GM23338 (cell line): Measurements from ENCODE around the gene BNIP5. TPM values are rescaled to one million over a fixed set of nuclear protein-coding genes. Genes with fewer than 3 reads are reported as not detected.

Source experiments
- ATAC-seq: fragments of 200-7000 bp; cut with Tn5 transposase; 3 replicates; pipeline ENCODE4 v1.9.1; 2020
- DNase-seq: peaks from one replicate; pipeline ENCODE4 v3.0.0-alpha.2; 2015; ENCODE audit warnings: low spot score
- H2AFZ ChIP-seq: fragments of 200-600 bp; sonication (generic); 2 replicates; pipeline ENCODE4 v1.8.0; 2016; ENCODE audit warnings: antibody characterized with exemption, mild to moderate bottlenecking, moderate library complexity
- H3F3A ChIP-seq: fragments of 200-600 bp; sonication (generic); replicated peaks from 2 replicates; pipeline ENCODE4 v1.8.0; 2017; ENCODE audit warnings: antibody characterized with exemption, mixed run types, low read depth
- H3K27ac ChIP-seq: fragments of 200-600 bp; sonication (generic); 2 replicates; pipeline ENCODE4 v1.6.1; 2016; ENCODE audit warnings: low read depth
- H3K27me3 ChIP-seq: fragments of 200-600 bp; sonication (generic); 2 replicates; pipeline ENCODE4 v1.8.0; 2016; ENCODE audit warnings: mild to moderate bottlenecking, mixed run types, moderate library complexity; ENCODE audit not compliant: insufficient read depth
- H3K36me3 ChIP-seq: fragments of 200-600 bp; sonication (generic); 2 replicates; pipeline ENCODE4 v1.8.0; 2016; ENCODE audit warnings: mild to moderate bottlenecking; ENCODE audit not compliant: insufficient read depth
- H3K4me1 ChIP-seq: fragments of 200-600 bp; sonication (generic); 2 replicates; pipeline ENCODE4 v1.8.0; 2016; ENCODE audit warnings: mild to moderate bottlenecking, moderate library complexity; ENCODE audit not compliant: insufficient read depth
- H3K4me2 ChIP-seq: fragments of 200-600 bp; sonication (generic); 2 replicates; pipeline ENCODE4 v1.7.1; 2017; ENCODE audit warnings: mixed run types
- H3K4me3 ChIP-seq: fragments of 200-600 bp; sonication (generic); 2 replicates; pipeline ENCODE4 v1.6.1; 2016; ENCODE audit warnings: mixed run types
- H3K79me2 ChIP-seq: fragments of 200-600 bp; sonication (generic); replicated peaks from 2 replicates; pipeline ENCODE4 v1.8.0; 2017; ENCODE audit warnings: mild to moderate bottlenecking; ENCODE audit not compliant: insufficient read depth
- H3K9me2 ChIP-seq: fragments of 200-600 bp; sonication (generic); 2 replicates; pipeline ENCODE4 v1.8.0; 2017; ENCODE audit not compliant: insufficient read depth
- H4K20me1 ChIP-seq: fragments of 200-600 bp; sonication (generic); replicated peaks from 2 replicates; pipeline ENCODE4 v1.8.0; 2017; ENCODE audit warnings: mild to moderate bottlenecking; ENCODE audit not compliant: insufficient read depth
- H3K27ac Mint-ChIP-seq: 2 replicates; pipeline ENCODE4 v1.8.0; 2020; ENCODE audit warnings: inconsistent platforms, mild to moderate bottlenecking, moderate library complexity, mixed read lengths
- H3K27me3 Mint-ChIP-seq: 3 replicates; pipeline ENCODE4 v1.8.0; 2022; ENCODE audit warnings: low read depth, mild to moderate bottlenecking, moderate library complexity, mixed read lengths, inconsistent platforms; ENCODE audit not compliant: insufficient read depth, poor library complexity
- H3K36me3 Mint-ChIP-seq: 3 replicates; pipeline ENCODE4 v1.8.0; 2021; ENCODE audit warnings: low read depth, mild to moderate bottlenecking, inconsistent platforms, moderate library complexity, mixed read lengths
- H3K4me1 Mint-ChIP-seq: 3 replicates; pipeline ENCODE4 v1.8.0; 2020; ENCODE audit warnings: mild to moderate bottlenecking, inconsistent platforms, mixed read lengths
- H3K4me3 Mint-ChIP-seq: 3 replicates; pipeline ENCODE4 v1.8.0; 2021; ENCODE audit warnings: moderate library complexity, mild to moderate bottlenecking, inconsistent platforms, mixed read lengths
- H3K9me3 Mint-ChIP-seq: 3 replicates; pipeline ENCODE4 v1.8.0; 2020; ENCODE audit warnings: moderate library complexity, mild to moderate bottlenecking, inconsistent platforms, mixed read lengths
- CREB1 ChIP-seq: fragments of 250-450 bp; sonication (Bioruptor Pico); IDR thresholded peaks from 2 replicates; pipeline ENCODE4 v1.5.0; 2020; ENCODE audit warnings: low read depth, mild to moderate bottlenecking, moderate library complexity
- CTCF ChIP-seq, 2 experiments: fragments of 200-600 bp in 1 of 2; sonication (generic) in 1 of 2; conservative IDR thresholded peaks; 2 replicates each; pipeline versions ENCODE4 v1.5.1 to v1.6.1; 2016 to 2017; ENCODE audit warnings: antibody characterized with exemption in 2 of 2, low read depth in 2 of 2, mild to moderate bottlenecking in 2 of 2, moderate library complexity in 1 of 2
- ETS1 ChIP-seq: IDR thresholded peaks from 2 replicates; pipeline ENCODE4 v1.6.1; 2016; ENCODE audit warnings: antibody characterized with exemption
- EZH2 ChIP-seq: fragments of 200-600 bp; sonication (generic); IDR thresholded peaks from one replicate; pipeline ENCODE4 v1.8.0; 2017; ENCODE audit warnings: antibody characterized with exemption, mild to moderate bottlenecking, low read depth; ENCODE audit not compliant: unreplicated experiment
- EZH2phosphoT487 ChIP-seq: fragments of 200-600 bp; sonication (generic); IDR thresholded peaks from one replicate; pipeline ENCODE4 v1.8.1; 2018; ENCODE audit warnings: antibody characterized with exemption; ENCODE audit not compliant: unreplicated experiment
- JUNB ChIP-seq: IDR thresholded peaks from one replicate; pipeline ENCODE4 v1.6.1; 2016; ENCODE audit warnings: antibody characterized with exemption; ENCODE audit not compliant: unreplicated experiment
- NANOG ChIP-seq: IDR thresholded peaks from 2 replicates; pipeline ENCODE4 v1.6.1; 2016; ENCODE audit warnings: antibody characterized with exemption, borderline replicate concordance
- POLR2AphosphoS5 ChIP-seq: IDR thresholded peaks from 2 replicates; pipeline ENCODE4 v1.6.1; 2016; ENCODE audit warnings: antibody characterized with exemption, low read depth
- REST ChIP-seq: IDR thresholded peaks from one replicate; pipeline ENCODE4 v1.6.1; 2018; ENCODE audit warnings: antibody characterized with exemption; ENCODE audit not compliant: unreplicated experiment
- STAT1 ChIP-seq: IDR thresholded peaks from one replicate; pipeline ENCODE4 v1.6.1; 2016; ENCODE audit warnings: antibody characterized with exemption; ENCODE audit not compliant: unreplicated experiment
- ZNF114 ChIP-seq: fragments of 250-450 bp; sonication (Bioruptor Pico); IDR thresholded peaks from 2 replicates; pipeline ENCODE4 v1.5.0; 2020; ENCODE audit warnings: mild to moderate bottlenecking, moderate library complexity
- ZNF331 ChIP-seq: fragments of 250-450 bp; sonication (Bioruptor Pico); IDR thresholded peaks from 2 replicates; pipeline ENCODE4 v1.5.0; 2020; ENCODE audit warnings: low read depth, mild to moderate bottlenecking, moderate library complexity
- polyA plus RNA-seq: library from polyadenylated mRNA; unstranded; fragments of >200 nt; fragmentation: Nextera tagmentation; extraction: Ambion mirVana; gene quantifications from 2 replicates; pipeline ENCODE4 v1.2.1, GENCODE V29; 2016
- total RNA-seq: library from RNA; depleted of rRNA; stranded (reverse); fragments of >200 nt; shearing (Covaris generic); gene quantifications from 2 replicates; pipeline ENCODE4 v1.2.3, GENCODE V29; 2014

The BNIP5 gene
- total and polyA plus RNA-seq, 2 experiments from 2014 or later, result not detected

- TF ChIP-seq JUNB, result no peak
- no peak for TF ChIP-seq ETS1
- no peak for TF ChIP-seq POLR2AphosphoS5
- no peak for TF ChIP-seq EZH2phosphoT487
- no peak for TF ChIP-seq ZNF114 (CRISPR knock-in tag)
- no peak for TF ChIP-seq EZH2
Measured at GRCh38 chr6:36384095-36384494, 47.4 kb upstream of the BNIP5 start (continued).

- H3K4me3 Mint-ChIP-seq, result no peak overlapping the region
- no peaks in the 10 kb centered on the region for H4K20me1 ChIP-seq
- no peaks in the 10 kb centered on the region; the same call in 2 of the 3 replicates for H3K36me3 Mint-ChIP-seq
- 0 out of 2 replicates have a peak, but pooled peaks cover 5% of the 10 kb centered on the region for H3F3A ChIP-seq
- H3K27ac ChIP-seq, result no peak overlapping the region
- H2AFZ ChIP-seq, result no peak overlapping the region
- H3K79me2 ChIP-seq, result no peaks in the 10 kb centered on the region
- DNase-seq (no peak), ATAC-seq (no peak)
- no peak overlapping the region for H3K4me2 ChIP-seq
- no peaks in the 10 kb centered on the region for H3K9me2 ChIP-seq
- no peaks in the 10 kb centered on the region; the same call in 1 of the 2 replicates for H3K36me3 ChIP-seq
- H3K9me3 Mint-ChIP-seq, result peaks cover 4% of the 10 kb centered on the region; the same call in 2 of the 3 replicates
- H3K27ac Mint-ChIP-seq, result no peak overlapping the region
- H3K4me1 Mint-ChIP-seq, result peaks cover 37% of the 10 kb centered on the region
- peaks cover 37% of the 10 kb centered on the region for H3K27me3 Mint-ChIP-seq
- peaks cover 6% of the 10 kb centered on the region; the same call in 1 of the 2 replicates for H3K4me1 ChIP-seq
- H3K27me3 ChIP-seq, result peaks cover 38% of the 10 kb centered on the region
- no peak overlapping the region for H3K4me3 ChIP-seq
- TF ChIP-seq STAT1, result no peak
- TF ChIP-seq NANOG, result no peak
- TF ChIP-seq POLR2AphosphoS5, result no peak
- no peak for TF ChIP-seq CREB1 (CRISPR knock-in tag)
- TF ChIP-seq EZH2, result no peak
- no peak for TF ChIP-seq CTCF (conservative IDR thresholded peaks at IDR 0.05; ENCODE audit: low read depth in 2 of 2)
- no peak for TF ChIP-seq ZNF114 (CRISPR knock-in tag)
- TF ChIP-seq REST, result no peak
- TF ChIP-seq ZNF331 (CRISPR knock-in tag), result no peak
- TF ChIP-seq ETS1, result no peak
Measured at GRCh38 chr6:36383606-36384005, 46.9 kb upstream of the BNIP5 start.
